ENCODE data around the gene SAMSN1.

The SAMSN1 gene

DNA sequence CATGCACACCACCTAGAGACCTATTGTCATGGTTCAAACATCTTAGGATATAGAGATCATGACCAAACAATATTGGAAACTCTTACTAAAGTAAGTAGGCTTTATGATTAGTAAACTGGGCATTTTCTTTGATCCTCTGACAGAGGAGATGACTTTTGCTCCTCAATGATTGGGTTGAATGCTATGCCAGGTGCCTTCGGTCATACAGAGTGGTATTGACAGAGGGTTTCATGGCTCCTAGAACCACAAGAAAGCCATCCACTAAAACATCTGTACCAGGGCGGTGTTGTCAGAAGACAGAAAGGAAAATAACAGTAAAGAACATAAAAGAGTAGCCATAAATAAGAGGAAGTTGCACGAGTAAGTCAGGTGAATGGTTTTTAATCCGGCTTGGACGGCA lies 20.8 kb upstream of the SAMSN1 start:
- H3K36me3 ChIP-seq (ENCODE audit: control insufficient read depth in 1 of 2, insufficient read depth in 2 of 2, low read length in 2 of 2) = no peaks in the 10 kb centered on the region

GRCh38 chr21:14562959-14563358 lies 16.8 kb upstream of the SAMSN1 start:
- Histone ChIP-seq H3K27ac (ENCODE audit: low read depth, low read length) (no peak overlapping the region), H3K4me3 (ENCODE audit: low read depth in 1 of 2, low read length in 2 of 2) (no peak overlapping the region), H3K9me3 (ENCODE audit: control insufficient read depth in 1 of 2, low read length in 2 of 2) (peaks cover 7 to 10% of the 10 kb centered on the region in 2 donors), H3K36me3 (ENCODE audit: control insufficient read depth in 1 of 2, insufficient read depth in 2 of 2, low read length in 2 of 2) (no peaks in the 10 kb centered on the region), H3K9ac (ENCODE audit: low read depth in 1 of 2, low read length in 2 of 2) (no peak overlapping the region), H3K4me1 (ENCODE audit: control insufficient read depth in 1 of 2, insufficient read depth in 2 of 2, low read length in 2 of 2) (no peaks in the 10 kb centered on the region), H3K27me3 (ENCODE audit: control insufficient read depth in 1 of 2, insufficient read depth in 2 of 2, low read length in 2 of 2) (no peaks in the 10 kb centered on the region)

More for the DNA sequence above, 20.8 kb upstream of the SAMSN1 start:
- Histone ChIP-seq H3K27ac (ENCODE audit: low read depth, low read length) (no peak overlapping the region), H3K27me3 (ENCODE audit: control insufficient read depth in 1 of 2, insufficient read depth in 2 of 2, low read length in 2 of 2) (no peaks in the 10 kb centered on the region), H3K4me1 (ENCODE audit: control insufficient read depth in 1 of 2, insufficient read depth in 2 of 2, low read length in 2 of 2) (no peaks in the 10 kb centered on the region), H3K9ac (ENCODE audit: low read depth in 1 of 2, low read length in 2 of 2) (no peak overlapping the region), H3K9me3 (ENCODE audit: control insufficient read depth in 1 of 2, low read length in 2 of 2) (peaks cover 0 to 5% of the 10 kb centered on the region in 2 donors), H3K4me3 (ENCODE audit: low read depth in 1 of 2, low read length in 2 of 2) (no peak overlapping the region)

GRCh38 chr21:14560555-14560954 lies 14.4 kb upstream of the SAMSN1 start:
- H3K4me1 ChIP-seq (ENCODE audit: control insufficient read depth in 1 of 2, insufficient read depth in 2 of 2, low read length in 2 of 2) = no peaks in the 10 kb centered on the region
- H3K27me3 ChIP-seq (ENCODE audit: control insufficient read depth in 1 of 2, insufficient read depth in 2 of 2, low read length in 2 of 2) = no peaks in the 10 kb centered on the region
- H3K9ac ChIP-seq (ENCODE audit: low read depth in 1 of 2, low read length in 2 of 2) = no peak overlapping the region
- H3K4me3 ChIP-seq (ENCODE audit: low read depth in 1 of 2, low read length in 2 of 2) = no peak overlapping the region
- H3K36me3 ChIP-seq (ENCODE audit: control insufficient read depth in 1 of 2, insufficient read depth in 2 of 2, low read length in 2 of 2) = no peaks in the 10 kb centered on the region
- H3K27ac ChIP-seq (ENCODE audit: low read depth, low read length) = no peak overlapping the region
- peaks cover 7 to 10% of the 10 kb centered on the region in 2 donors for H3K9me3 ChIP-seq (ENCODE audit: control insufficient read depth in 1 of 2, low read length in 2 of 2)

GRCh38 chr21:14560139-14560538 lies 14.0 kb upstream of the SAMSN1 start:
- no peaks in the 10 kb centered on the region for H3K27me3 ChIP-seq (ENCODE audit: control insufficient read depth in 1 of 2, insufficient read depth in 2 of 2, low read length in 2 of 2)
- no peaks in the 10 kb centered on the region for H3K4me1 ChIP-seq (ENCODE audit: control insufficient read depth in 1 of 2, insufficient read depth in 2 of 2, low read length in 2 of 2)
- H3K27ac ChIP-seq (ENCODE audit: low read depth, low read length) = no peak overlapping the region
- H3K9me3 ChIP-seq (ENCODE audit: control insufficient read depth in 1 of 2, low read length in 2 of 2) = peaks cover 7 to 10% of the 10 kb centered on the region in 2 donors
- no peak overlapping the region for H3K9ac ChIP-seq (ENCODE audit: low read depth in 1 of 2, low read length in 2 of 2)
- no peak overlapping the region for H3K4me3 ChIP-seq (ENCODE audit: low read depth in 1 of 2, low read length in 2 of 2)
- H3K36me3 ChIP-seq (ENCODE audit: control insufficient read depth in 1 of 2, insufficient read depth in 2 of 2, low read length in 2 of 2) = no peaks in the 10 kb centered on the region

- peaks cover 7 to 10% of the 10 kb centered on the region in 2 donors for H3K9me3 ChIP-seq (ENCODE audit: control insufficient read depth in 1 of 2, low read length in 2 of 2)
- no peak overlapping the region for H3K4me3 ChIP-seq (ENCODE audit: low read depth in 1 of 2, low read length in 2 of 2)
- H3K36me3 ChIP-seq (ENCODE audit: control insufficient read depth in 1 of 2, insufficient read depth in 2 of 2, low read length in 2 of 2) = no peaks in the 10 kb centered on the region
- H3K27me3 ChIP-seq (ENCODE audit: control insufficient read depth in 1 of 2, insufficient read depth in 2 of 2, low read length in 2 of 2) = no peaks in the 10 kb centered on the region
- no peak overlapping the region for H3K9ac ChIP-seq (ENCODE audit: low read depth in 1 of 2, low read length in 2 of 2)
- no peaks in the 10 kb centered on the region for H3K4me1 ChIP-seq (ENCODE audit: control insufficient read depth in 1 of 2, insufficient read depth in 2 of 2, low read length in 2 of 2)
- H3K27ac ChIP-seq (ENCODE audit: low read depth, low read length) = no peak overlapping the region
Observed at GRCh38 chr21:14559102-14559501, 13.0 kb upstream of the SAMSN1 start.

- Histone ChIP-seq H3K27ac (ENCODE audit: low read depth, low read length) (no peak overlapping the region), H3K4me3 (ENCODE audit: low read depth in 1 of 2, low read length in 2 of 2) (no peak overlapping the region), H3K4me1 (ENCODE audit: control insufficient read depth in 1 of 2, insufficient read depth in 2 of 2, low read length in 2 of 2) (no peaks in the 10 kb centered on the region), H3K9me3 (ENCODE audit: control insufficient read depth in 1 of 2, low read length in 2 of 2) (peaks cover 7 to 10% of the 10 kb centered on the region in 2 donors), H3K36me3 (ENCODE audit: control insufficient read depth in 1 of 2, insufficient read depth in 2 of 2, low read length in 2 of 2) (no peaks in the 10 kb centered on the region), H3K27me3 (ENCODE audit: control insufficient read depth in 1 of 2, insufficient read depth in 2 of 2, low read length in 2 of 2) (no peaks in the 10 kb centered on the region), H3K9ac (ENCODE audit: low read depth in 1 of 2, low read length in 2 of 2) (no peak overlapping the region)
Observed at GRCh38 chr21:14557413-14557812, 11.3 kb upstream of the SAMSN1 start.

DNA sequence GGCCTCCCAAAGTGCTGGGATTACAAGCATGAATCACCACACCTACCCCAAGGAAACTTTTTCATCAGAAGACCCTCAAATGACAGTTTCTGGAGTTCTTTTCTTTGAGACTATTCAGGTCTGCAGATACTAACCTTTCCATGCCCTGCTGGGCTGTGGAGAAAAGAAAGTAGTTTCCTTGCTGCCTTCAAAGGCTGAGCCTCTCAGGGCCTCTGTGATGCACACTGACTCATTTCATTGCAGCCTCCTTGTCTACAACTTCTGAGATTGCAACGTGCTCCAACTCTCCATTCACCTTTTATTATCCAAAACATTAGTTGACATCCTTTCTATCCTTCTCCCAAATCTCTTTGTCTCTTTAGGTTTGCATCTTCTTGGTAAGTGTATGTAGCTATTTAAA lies 8.8 kb upstream of the SAMSN1 start:
- Histone ChIP-seq H3K36me3 (ENCODE audit: control insufficient read depth in 1 of 2, insufficient read depth in 2 of 2, low read length in 2 of 2) (no peaks in the 10 kb centered on the region), H3K9me3 (ENCODE audit: control insufficient read depth in 1 of 2, low read length in 2 of 2) (peaks cover 0 to 5% of the 10 kb centered on the region in 2 donors), H3K27ac (ENCODE audit: low read depth, low read length) (no peak overlapping the region), H3K4me3 (ENCODE audit: low read depth in 1 of 2, low read length in 2 of 2) (no peak overlapping the region), H3K9ac (ENCODE audit: low read depth in 1 of 2, low read length in 2 of 2) (no peak overlapping the region), H3K27me3 (ENCODE audit: control insufficient read depth in 1 of 2, insufficient read depth in 2 of 2, low read length in 2 of 2) (no peaks in the 10 kb centered on the region), H3K4me1 (ENCODE audit: control insufficient read depth in 1 of 2, insufficient read depth in 2 of 2, low read length in 2 of 2) (no peaks in the 10 kb centered on the region)

DNA sequence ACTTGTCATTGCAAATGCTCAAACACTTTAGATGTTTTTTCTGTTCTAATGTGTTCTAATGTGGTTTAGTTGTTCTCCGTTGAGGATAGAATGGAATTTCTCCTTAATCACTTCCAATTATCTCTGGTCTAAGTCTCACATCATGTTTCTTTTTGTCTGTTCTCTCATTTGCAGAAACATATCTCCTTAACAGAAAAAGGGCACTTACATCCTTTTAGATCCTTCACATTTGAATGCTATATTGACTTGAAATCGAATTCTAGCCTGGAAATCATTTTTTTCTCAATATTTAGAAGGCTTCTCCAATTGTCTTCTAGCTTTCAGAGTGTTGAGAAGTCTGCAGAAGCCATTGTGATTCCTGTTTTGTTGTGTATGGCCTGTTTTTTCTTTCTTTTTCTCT lies 7.3 kb upstream of the SAMSN1 start:
- H3K27me3 ChIP-seq (ENCODE audit: control insufficient read depth in 1 of 2, insufficient read depth in 2 of 2, low read length in 2 of 2) = no peaks in the 10 kb centered on the region
- no peaks in the 10 kb centered on the region for H3K36me3 ChIP-seq (ENCODE audit: control insufficient read depth in 1 of 2, insufficient read depth in 2 of 2, low read length in 2 of 2)
- H3K9me3 ChIP-seq (ENCODE audit: control insufficient read depth in 1 of 2, low read length in 2 of 2) = peaks cover 0 to 5% of the 10 kb centered on the region in 2 donors

DNA sequence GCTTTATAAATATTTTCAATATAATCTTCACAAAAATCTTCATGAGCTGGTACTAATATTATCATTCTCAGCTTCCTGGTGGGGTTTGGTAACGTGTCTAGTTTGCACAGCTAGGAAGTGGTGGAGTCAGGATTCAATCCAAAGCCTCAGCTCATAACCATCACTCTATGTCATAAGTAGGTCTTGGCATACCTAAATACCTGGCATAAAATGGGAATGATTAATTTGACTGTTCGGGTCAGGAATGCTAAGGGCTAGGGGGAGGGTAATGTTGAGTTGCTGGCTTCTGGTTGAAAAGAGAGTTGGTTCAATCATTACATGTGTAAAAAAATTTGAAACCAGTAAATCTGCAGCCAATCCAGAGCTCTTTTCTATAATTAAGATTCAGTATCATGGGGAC lies 5.6 kb upstream of the SAMSN1 start:
- no peak overlapping the region for H3K27ac ChIP-seq (ENCODE audit: low read depth, low read length)
- no peak overlapping the region for H3K9ac ChIP-seq (ENCODE audit: low read depth in 1 of 2, low read length in 2 of 2)
- no peak overlapping the region for H3K4me3 ChIP-seq (ENCODE audit: low read depth in 1 of 2, low read length in 2 of 2)
- peaks cover 0 to 5% of the 10 kb centered on the region in 2 donors for H3K9me3 ChIP-seq (ENCODE audit: control insufficient read depth in 1 of 2, low read length in 2 of 2)
- no peaks in the 10 kb centered on the region for H3K27me3 ChIP-seq (ENCODE audit: control insufficient read depth in 1 of 2, insufficient read depth in 2 of 2, low read length in 2 of 2)
- no peaks in the 10 kb centered on the region for H3K4me1 ChIP-seq (ENCODE audit: control insufficient read depth in 1 of 2, insufficient read depth in 2 of 2, low read length in 2 of 2)
- H3K36me3 ChIP-seq (ENCODE audit: control insufficient read depth in 1 of 2, insufficient read depth in 2 of 2, low read length in 2 of 2) = no peaks in the 10 kb centered on the region

More for the DNA sequence above, 7.3 kb upstream of the SAMSN1 start:
- Histone ChIP-seq H3K27ac (ENCODE audit: low read depth, low read length) (no peak overlapping the region), H3K9ac (ENCODE audit: low read depth in 1 of 2, low read length in 2 of 2) (no peak overlapping the region), H3K4me3 (ENCODE audit: low read depth in 1 of 2, low read length in 2 of 2) (no peak overlapping the region), H3K4me1 (ENCODE audit: control insufficient read depth in 1 of 2, insufficient read depth in 2 of 2, low read length in 2 of 2) (no peaks in the 10 kb centered on the region)

DNA sequence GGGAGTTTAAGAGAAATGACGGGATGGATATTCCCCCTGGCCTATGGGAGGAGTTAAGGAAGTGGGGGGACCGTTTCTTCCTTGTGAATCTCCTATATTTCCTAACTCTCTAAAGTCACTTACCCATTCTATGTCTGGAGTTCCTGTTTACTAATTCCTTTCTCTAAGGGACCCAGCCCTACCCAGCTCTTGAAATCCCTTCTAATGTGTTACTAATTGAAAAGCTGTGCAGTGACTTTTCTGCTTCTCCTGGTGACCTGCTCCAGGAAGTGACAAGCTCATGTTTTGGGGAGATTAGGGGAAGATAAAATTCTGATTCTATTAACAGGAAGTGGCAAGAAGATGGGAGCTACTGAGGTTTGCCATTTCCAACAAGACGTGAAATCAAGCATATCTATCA lies 4.0 kb upstream of the SAMSN1 start:
- Histone ChIP-seq H3K4me1 (ENCODE audit: control insufficient read depth in 1 of 2, insufficient read depth in 2 of 2, low read length in 2 of 2) (no peaks in the 10 kb centered on the region), H3K4me3 (ENCODE audit: low read depth in 1 of 2, low read length in 2 of 2) (no peak overlapping the region), H3K9ac (ENCODE audit: low read depth in 1 of 2, low read length in 2 of 2) (no peak overlapping the region), H3K36me3 (ENCODE audit: control insufficient read depth in 1 of 2, insufficient read depth in 2 of 2, low read length in 2 of 2) (no peaks in the 10 kb centered on the region), H3K9me3 (ENCODE audit: control insufficient read depth in 1 of 2, low read length in 2 of 2) (peaks cover 0 to 5% of the 10 kb centered on the region in 2 donors), H3K27ac (ENCODE audit: low read depth, low read length) (no peak overlapping the region), H3K27me3 (ENCODE audit: control insufficient read depth in 1 of 2, insufficient read depth in 2 of 2, low read length in 2 of 2) (no peaks in the 10 kb centered on the region)

DNA sequence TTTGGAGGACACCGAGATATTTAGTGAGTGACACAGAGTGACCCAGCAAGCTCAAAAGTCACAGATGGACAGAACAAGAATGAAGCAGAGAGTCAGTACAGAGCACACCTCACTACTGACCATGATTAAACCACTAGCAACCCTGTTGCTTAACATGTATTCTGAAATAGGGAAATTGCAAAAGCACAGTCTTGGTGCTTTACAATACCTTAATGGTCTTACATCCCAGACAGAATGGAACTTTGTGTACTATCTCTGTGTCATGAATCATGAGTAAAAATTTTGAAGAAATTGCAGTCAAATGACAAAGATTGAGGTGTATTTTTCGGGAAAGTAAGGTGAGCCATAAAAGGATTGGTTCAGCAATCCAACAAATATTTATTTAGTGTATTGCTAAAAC lies 2.7 kb upstream of the SAMSN1 start:
- H3K27ac ChIP-seq (ENCODE audit: low read depth, low read length) = no peak overlapping the region
- peaks cover 0 to 5% of the 10 kb centered on the region in 2 donors for H3K9me3 ChIP-seq (ENCODE audit: control insufficient read depth in 1 of 2, low read length in 2 of 2)
- no peaks in the 10 kb centered on the region for H3K27me3 ChIP-seq (ENCODE audit: control insufficient read depth in 1 of 2, insufficient read depth in 2 of 2, low read length in 2 of 2)
- H3K4me3 ChIP-seq (ENCODE audit: low read depth in 1 of 2, low read length in 2 of 2) = no peak overlapping the region
- no peaks in the 10 kb centered on the region for H3K36me3 ChIP-seq (ENCODE audit: control insufficient read depth in 1 of 2, insufficient read depth in 2 of 2, low read length in 2 of 2)
- no peaks in the 10 kb centered on the region for H3K4me1 ChIP-seq (ENCODE audit: control insufficient read depth in 1 of 2, insufficient read depth in 2 of 2, low read length in 2 of 2)
- H3K9ac ChIP-seq (ENCODE audit: low read depth in 1 of 2, low read length in 2 of 2) = no peak overlapping the region

Measured in duodenal mucosa (tissue), 2 donors.